PC-9 (cell line): ENCODE data around the gene PPP1R11. TPM values are rescaled to one million over a fixed set of nuclear protein-coding genes. Genes with fewer than 3 reads are reported as not detected.

ENCODE experiments used
- BruUV-seq: library from RNA; stranded (reverse); fragments of 400-500 nt; replicated peaks from 2 replicates; lab custom pipeline; 2021; lab: Mats Ljungman, UMichigan
- CTCF ChIA-PET: fragments of 300-600 bp; sonication (Branson Sonifier 250); formaldehyde crosslinking; loops from one replicate; lab custom pipeline; 2022; ENCODE audit warnings: antibody characterized with exemption; lab: Charles Lee
- POLR2A ChIA-PET: fragments of 300-600 bp; sonication (Branson Sonifier 250); formaldehyde crosslinking; loops from one replicate; lab custom pipeline; 2022; ENCODE audit warnings: antibody characterized with exemption; ENCODE audit not compliant: unreplicated experiment; lab: Charles Lee
- DNase-seq, 2 experiments: peaks; one replicate each; pipeline versions ENCODE4 v3.0.0 to v3.0.0-alpha.2; 2015 to 2022; ENCODE audit warnings: mixed read lengths in 1 of 2
- H2AFZ ChIP-seq: fragments of 200-600 bp; sonication (generic); 2 replicates; pipeline ENCODE4 v1.8.1; 2017; ENCODE audit warnings: antibody characterized with exemption
- H3F3A ChIP-seq: fragments of 200-600 bp; sonication (generic); 2 replicates; pipeline ENCODE4 v1.8.1; 2017; ENCODE audit warnings: antibody characterized with exemption, mild to moderate bottlenecking, low read depth; ENCODE audit not compliant: insufficient read depth
- H3K27ac ChIP-seq: fragments of 200-600 bp; sonication (generic); 2 replicates; pipeline ENCODE4 v1.6.1; 2016; ENCODE audit warnings: mixed run types
- H3K27me3 ChIP-seq: fragments of 200-600 bp; sonication (generic); 2 replicates; pipeline ENCODE4 v1.6.1; 2016; ENCODE audit warnings: low read depth, mixed run types; ENCODE audit not compliant: insufficient read depth
- H3K36me3 ChIP-seq: fragments of 200-600 bp; sonication (generic); 2 replicates; pipeline ENCODE4 v1.6.1; 2016; ENCODE audit warnings: low read depth, mixed run types
- H3K4me1 ChIP-seq: fragments of 200-600 bp; sonication (generic); replicated peaks from 2 replicates; pipeline ENCODE4 v1.6.1; 2016; ENCODE audit warnings: mixed run types; ENCODE audit not compliant: insufficient read depth
- H3K4me2 ChIP-seq: fragments of 200-600 bp; sonication (generic); 2 replicates; pipeline ENCODE4 v1.6.1; 2017; ENCODE audit warnings: mixed run types
- H3K4me3 ChIP-seq: fragments of 200-600 bp; sonication (generic); 2 replicates; pipeline ENCODE4 v1.6.1; 2016; ENCODE audit warnings: mixed run types
- H3K79me2 ChIP-seq: fragments of 200-600 bp; sonication (generic); 2 replicates; pipeline ENCODE4 v1.6.1; 2017; ENCODE audit warnings: low read depth, mixed run types
- H3K9me2 ChIP-seq: fragments of 200-600 bp; sonication (generic); 2 replicates; pipeline ENCODE4 v1.8.1; 2017; ENCODE audit warnings: mild to moderate bottlenecking; ENCODE audit not compliant: insufficient read depth
- H3K9me3 ChIP-seq: fragments of 200-600 bp; sonication (generic); 2 replicates; pipeline ENCODE4 v1.8.1; 2016; ENCODE audit warnings: low read depth; ENCODE audit not compliant: insufficient read depth
- H4K20me1 ChIP-seq: fragments of 200-600 bp; sonication (generic); 2 replicates; pipeline ENCODE4 v1.8.1; 2017; ENCODE audit not compliant: insufficient read depth
- CTCF ChIP-seq: fragments of 200-600 bp; sonication (generic); conservative IDR thresholded peaks from 2 replicates; pipeline ENCODE4 v1.6.1; 2017; ENCODE audit warnings: mixed run types, antibody characterized with exemption, mild to moderate bottlenecking, moderate library complexity
- EZH2 ChIP-seq: fragments of 200-600 bp; sonication (generic); IDR thresholded peaks from 2 replicates; pipeline ENCODE4 v1.8.0; 2017; ENCODE audit warnings: antibody characterized with exemption, low read depth
- intact Hi-C: fragments of 100-400 bp; cut with micrococcal nuclease; formaldehyde crosslinking; loops from one replicate; pipeline ENCODE4 v1.10.0; 2022; ENCODE audit not compliant: unreplicated experiment
- total RNA-seq: library from RNA; stranded (reverse); gene quantifications from 2 replicates; pipeline ENCODE4 v1.2.3, GENCODE V29; 2021

Gene PPP1R11
- total RNA-seq, 1 experiment from 2014 or later: 48.3 TPM

GRCh38 chr6:30104661-30105060 lies 37.7 kb downstream of the PPP1R11 start:
- no peaks in the 10 kb centered on the region for H3K9me2 ChIP-seq
- no peak overlapping the region for H3K27ac ChIP-seq
- POLR2A ChIA-PET: no interaction called here
- peaks cover 52% of the 10 kb centered on the region; the same call in 1 of the 2 replicates for H3F3A ChIP-seq
- no peak for DNase-seq
- no peaks in the 10 kb centered on the region for H4K20me1 ChIP-seq
- H2AFZ ChIP-seq: no peak overlapping the region
- H3K4me3 ChIP-seq: no peak overlapping the region
- intact Hi-C loops: loop anchor here (5.0 kb wide), 1 partner anchor 223 kb away; the partner anchor contains the start of gene TRIM39
- no TSS peak for BruUV-seq
- H3K36me3 ChIP-seq: peaks cover 7% of the 10 kb centered on the region
- peaks cover 21% of the 10 kb centered on the region for H3K79me2 ChIP-seq
- no peak for TF ChIP-seq EZH2
- no peaks in the 10 kb centered on the region for H3K9me3 ChIP-seq
- H3K27me3 ChIP-seq: no peaks in the 10 kb centered on the region
- H3K4me2 ChIP-seq: no peak overlapping the region
- CTCF ChIA-PET: interaction anchor here (2.4 kb wide), 1 partner anchor 26 kb away, joined by 28 read pairs; no protein-coding TSS in a partner anchor
- H3K4me1 ChIP-seq: peaks cover 53% of the 10 kb centered on the region

- DNase-seq: no peak
- TF ChIP-seq EZH2 (no peak), CTCF (no peak)
- Histone ChIP-seq H3F3A (peaks cover 37% of the 10 kb centered on the region), H3K4me2 (peak overlapping the region; percentile 71), H3K36me3 (peaks cover 7% of the 10 kb centered on the region), H3K27ac (peak overlapping the region; percentile 86), H3K9me3 (no peaks in the 10 kb centered on the region), H3K79me2 (peaks cover 51% of the 10 kb centered on the region), H3K9me2 (no peaks in the 10 kb centered on the region), H3K27me3 (no peaks in the 10 kb centered on the region), H2AFZ (peak overlapping the region; percentile 24; the same call in 1 of the 2 replicates), H3K4me3 (peak overlapping the region; percentile 61), H4K20me1 (no peaks in the 10 kb centered on the region), H3K4me1 (peaks cover 77% of the 10 kb centered on the region)
- intact Hi-C loops: no loop called here
- no TSS peak for BruUV-seq
- ChIA-PET POLR2A (no interaction called here), CTCF (no interaction called here)
Observed at GRCh38 chr6:30111266-30111856, 44.4 kb downstream of the PPP1R11 start.

DNA sequence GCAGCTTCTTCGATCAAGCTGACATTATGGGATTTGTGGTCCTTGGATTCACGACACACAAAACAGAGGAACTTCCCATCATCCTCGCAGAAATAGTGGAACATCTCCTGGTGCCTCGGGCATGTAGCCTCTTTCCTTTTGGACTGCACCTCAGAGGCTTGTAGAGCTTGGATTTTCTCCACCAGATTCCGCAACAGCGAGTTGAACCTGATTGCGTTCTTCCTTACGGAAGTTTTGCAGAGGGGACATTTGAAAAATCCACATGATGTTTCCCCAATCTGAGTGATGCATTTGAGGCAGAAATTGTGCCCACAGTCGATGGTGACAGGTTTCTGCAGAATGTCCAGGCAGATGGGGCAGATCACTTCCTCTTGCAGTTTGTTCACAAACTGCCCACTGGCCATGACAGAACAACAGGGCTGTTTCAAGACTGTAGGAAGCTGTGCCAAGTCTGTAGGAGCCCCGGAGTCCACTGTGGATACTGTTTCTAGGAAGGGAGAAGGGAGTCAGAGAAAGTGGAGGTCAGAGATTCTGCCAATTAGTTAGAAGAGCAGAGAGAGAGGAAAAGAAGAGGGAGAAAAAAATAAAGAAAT lies 45.5 kb downstream of the PPP1R11 start:
- Histone ChIP-seq H3K79me2 (peaks cover 49% of the 10 kb centered on the region), H3K36me3 (peaks cover 6% of the 10 kb centered on the region), H3F3A (peaks cover 37% of the 10 kb centered on the region), H3K9me2 (no peaks in the 10 kb centered on the region), H3K4me1 (peaks cover 76% of the 10 kb centered on the region), H3K9me3 (no peaks in the 10 kb centered on the region), H3K4me3 (peak overlapping the region; percentile 61), H2AFZ (peak overlapping the region; percentile 24), H4K20me1 (no peaks in the 10 kb centered on the region), H3K4me2 (peak overlapping the region; percentile 71), H3K27me3 (no peaks in the 10 kb centered on the region), H3K27ac (peak overlapping the region; percentile 86)
- DNase-seq: peak in 1 of 2 experiments; percentile 42
- intact Hi-C loops: no loop called here
- TF ChIP-seq CTCF: no peak
- no peak for TF ChIP-seq EZH2
- CTCF ChIA-PET: interaction anchor here (0.6 to 0.7 kb wide), 3 partner anchors 9 to 293 kb away, joined by 3 to 7 read pairs (median 5); no protein-coding TSS in a partner anchor
- no TSS peak for BruUV-seq
- POLR2A ChIA-PET: no interaction called here
